T-helper 2 cell (primary cell): ENCODE measurements around the gene TPTE.
"Not testable (repeated sequence)": the region's sequence is repeated elsewhere in the genome, so short reads cannot be mapped to it uniquely, and the experiment has no call there.

ENCODE experiments used
- DNase-seq, 5 experiments: peaks; one replicate each; pipeline versions ENCODE4 v3.0.0 to v3.0.0-alpha.2; 2012 to 2022

TPTE gene

DNA sequence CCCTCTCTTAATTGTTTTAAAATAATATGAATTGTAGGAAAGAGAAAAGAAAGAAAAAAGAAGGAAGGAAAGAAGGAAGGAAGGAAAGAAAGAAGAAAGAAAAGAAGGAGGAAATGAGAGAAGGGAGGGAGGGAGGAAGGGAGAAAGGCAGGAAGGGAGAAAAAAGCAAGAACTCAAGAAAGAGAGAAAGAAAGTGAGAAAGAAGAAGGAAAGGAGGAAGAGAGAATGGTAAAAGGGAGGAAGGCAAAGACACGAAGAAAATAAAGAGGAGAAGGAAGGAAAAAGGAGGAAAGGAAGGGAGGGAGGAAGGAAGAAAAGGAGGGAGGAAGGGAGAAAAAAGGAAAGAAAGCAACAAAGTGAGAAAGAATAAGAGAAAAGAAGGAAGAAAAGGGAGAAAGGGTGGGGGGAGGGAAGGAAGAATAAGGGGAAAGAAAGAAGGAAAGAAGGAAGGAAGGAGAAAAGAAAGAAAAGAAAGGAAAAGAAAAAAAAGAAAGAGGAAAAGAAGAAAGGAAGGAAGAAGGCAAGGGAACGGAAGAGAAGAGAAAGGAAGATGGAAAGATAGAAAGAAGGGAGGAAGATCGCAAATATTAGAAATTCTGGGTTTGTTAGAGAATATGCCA, 95.9 kb downstream of the TPTE start:
- not testable (repeated sequence) for DNase-seq

DNA sequence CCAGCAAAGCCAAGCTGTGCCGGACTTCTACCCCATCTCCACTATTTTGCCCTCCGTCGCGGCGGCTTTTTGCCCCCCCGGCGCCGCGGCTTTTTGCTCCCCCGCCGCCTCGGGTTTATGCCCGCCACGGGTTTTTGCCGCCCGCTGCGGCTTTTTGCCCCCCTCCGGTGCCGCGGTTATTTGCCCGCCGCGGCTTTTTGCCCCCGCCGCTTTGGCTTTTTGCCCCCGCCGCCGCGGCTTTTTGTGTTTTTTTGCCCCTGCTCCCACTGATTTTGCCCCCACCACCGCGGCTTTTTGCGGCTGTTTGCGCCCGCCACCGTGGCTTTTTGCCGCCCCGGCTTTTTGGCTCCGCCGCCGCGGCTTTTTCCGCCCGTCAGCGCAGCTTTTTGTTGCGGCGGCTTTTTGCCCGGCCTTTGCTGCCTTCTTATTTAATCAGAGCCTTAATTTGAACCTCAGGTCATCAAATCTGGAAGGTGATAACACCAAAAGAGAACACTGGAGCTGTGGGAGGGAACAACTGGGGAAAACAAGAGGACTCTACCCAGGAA, 106.0 kb downstream of the TPTE start:
- DNase-seq = no peak

DNA sequence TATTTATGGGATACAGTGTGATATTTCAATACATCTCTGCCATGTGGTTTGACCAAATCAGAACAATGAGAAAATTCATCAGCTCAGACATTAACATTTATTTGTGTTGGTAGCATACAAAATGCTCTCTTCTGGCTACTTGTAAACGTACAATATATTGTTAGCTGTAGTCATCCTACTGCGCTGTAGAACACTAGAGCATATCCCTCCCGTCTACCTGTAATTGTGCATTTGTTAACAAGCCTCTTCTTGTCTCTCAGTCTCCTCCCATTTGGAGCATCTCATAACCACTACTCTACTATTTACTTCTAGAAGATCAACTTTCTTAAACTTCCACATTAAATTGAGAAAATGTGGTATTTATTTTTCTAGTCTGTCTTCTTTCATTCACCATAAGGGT, 107.9 kb downstream of the TPTE start:
- DNase-seq = not testable (repeated sequence)

DNA sequence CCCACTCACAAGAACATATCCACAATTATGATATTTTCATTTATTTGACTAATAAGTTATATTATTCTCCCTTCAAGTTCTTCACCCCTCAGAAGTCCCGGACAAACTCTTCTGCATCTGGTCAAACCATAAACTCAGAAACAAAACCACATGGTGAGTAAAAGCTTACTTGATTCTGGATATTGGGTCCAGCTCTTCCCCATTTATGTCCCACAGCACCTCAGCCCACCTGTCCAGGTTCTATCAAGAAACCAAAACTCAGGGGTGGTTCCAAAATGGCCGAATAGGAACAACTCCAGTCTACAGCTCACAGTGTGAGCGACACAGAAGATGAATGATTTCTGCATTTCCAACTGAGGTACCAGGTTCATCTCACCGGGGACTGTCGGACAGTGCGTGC, 109.4 kb downstream of the TPTE start:
- not testable (repeated sequence) for DNase-seq

DNA sequence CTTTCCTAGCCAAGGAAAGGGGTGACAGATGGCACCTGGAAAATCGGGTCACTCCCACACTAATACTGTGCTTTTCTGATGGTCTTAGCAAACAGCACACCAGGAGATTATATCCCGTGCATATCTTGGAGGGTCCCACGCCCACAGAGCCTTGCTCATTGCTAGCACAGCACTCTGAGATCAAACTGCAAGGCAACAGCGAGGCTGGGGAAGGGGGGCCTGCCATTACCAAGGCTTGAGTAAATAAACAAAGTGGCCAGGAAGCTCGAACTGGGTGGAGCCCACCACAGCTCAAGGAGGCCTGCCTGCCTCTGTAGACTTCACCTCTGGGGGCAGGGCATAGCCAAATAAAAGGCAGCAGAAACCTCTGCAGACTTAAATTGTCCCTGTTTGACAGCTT, 109.9 kb downstream of the TPTE start:
- DNase-seq = not testable (repeated sequence)

DNA sequence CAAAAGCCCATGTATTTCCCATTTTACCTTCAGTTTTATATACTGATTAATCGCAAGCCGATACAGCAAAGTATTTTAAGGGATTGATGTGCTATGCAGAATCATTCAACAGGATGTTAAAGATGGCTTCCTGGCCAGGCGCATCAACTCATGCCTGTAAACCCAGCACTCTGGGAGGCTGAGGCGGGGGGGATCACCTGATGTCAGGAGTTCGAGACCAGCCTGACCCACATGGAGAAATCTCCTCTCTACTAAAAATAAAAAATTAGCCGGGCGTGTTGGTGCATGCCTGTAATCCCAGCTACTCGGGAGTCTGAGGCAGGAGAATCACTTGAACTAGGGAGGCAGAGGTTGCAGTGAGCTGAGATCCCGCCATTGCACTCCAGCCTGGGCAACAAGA, 116.8 kb downstream of the TPTE start:
- DNase-seq = not testable (repeated sequence)

DNA sequence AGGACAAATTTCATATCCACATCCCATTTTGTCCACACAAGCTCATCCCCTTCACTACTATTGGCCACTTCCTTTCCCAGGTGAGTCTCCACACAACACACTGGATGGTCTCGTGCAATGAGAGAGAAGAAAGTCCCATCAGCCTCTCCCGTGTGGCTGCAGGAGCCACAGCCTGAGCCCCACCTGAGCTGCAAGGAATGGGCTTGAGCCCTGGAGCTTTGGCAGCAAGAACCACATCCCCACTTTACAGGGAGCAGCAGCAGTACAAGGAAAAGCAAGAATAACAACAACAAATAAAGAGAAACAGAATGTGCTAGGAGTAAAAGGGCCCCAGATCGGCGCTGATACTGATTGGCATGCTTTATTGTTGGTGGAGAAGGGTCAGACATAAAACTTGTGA, 117.7 kb downstream of the TPTE start:
- DNase-seq = no peak

DNA sequence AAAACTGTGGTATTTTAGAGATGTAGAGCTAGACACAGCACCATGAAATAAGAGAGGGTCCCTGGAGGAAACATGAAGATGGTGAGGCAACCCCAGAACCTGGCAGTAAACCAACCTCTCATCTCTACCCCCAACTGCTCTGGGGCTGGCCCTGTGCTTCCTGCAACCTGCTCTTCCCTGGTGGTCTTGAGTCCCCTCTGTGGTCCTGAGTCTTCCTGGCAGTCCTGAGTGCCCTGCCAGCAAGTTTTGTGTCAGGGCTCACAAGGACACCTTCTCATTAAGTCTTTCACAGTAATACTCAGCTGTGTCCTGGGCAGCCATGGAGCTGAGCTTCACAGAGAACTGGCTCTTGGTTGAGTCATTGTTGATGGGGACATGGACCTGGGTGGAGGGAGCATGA, 118.4 kb downstream of the TPTE start:
- not testable (repeated sequence) for DNase-seq

DNA sequence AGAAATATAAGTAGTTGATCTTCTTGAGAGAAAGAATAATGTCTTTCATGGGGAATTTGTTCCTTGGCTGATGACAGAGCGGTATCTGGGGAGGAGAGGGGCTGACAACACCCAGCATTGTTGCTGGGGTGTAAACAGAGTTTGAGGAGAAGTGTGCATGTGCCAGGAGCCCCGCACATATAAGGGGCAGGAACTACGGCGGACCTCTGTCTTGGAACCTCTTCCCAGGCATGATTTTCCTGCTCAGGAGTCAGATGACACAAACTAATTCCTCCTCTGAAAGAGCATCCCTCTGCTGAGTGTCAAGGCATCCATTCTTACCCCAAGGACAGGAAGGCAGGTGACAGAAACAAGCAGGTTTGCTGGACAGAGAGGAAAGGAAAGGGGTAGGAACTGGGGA, 119.1 kb downstream of the TPTE start:
- DNase-seq = no peak

DNA sequence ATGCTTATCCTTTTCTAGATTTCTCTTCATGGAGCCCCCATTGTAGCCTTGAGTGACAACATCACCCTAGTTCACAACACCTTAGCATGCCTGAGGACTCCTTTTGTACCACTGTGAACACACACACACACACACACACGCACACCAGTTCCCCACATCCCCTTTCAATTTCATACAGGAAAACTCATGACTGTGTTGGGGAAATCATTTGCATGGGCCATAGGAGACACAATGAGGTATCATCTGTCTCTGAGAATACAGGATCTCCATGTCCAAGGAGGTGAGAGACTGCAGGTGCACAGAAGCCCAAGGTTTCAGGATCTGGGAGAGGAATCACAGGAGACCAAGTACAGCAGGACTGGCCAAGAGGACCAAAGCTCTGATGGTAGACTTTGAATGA, 119.7 kb downstream of the TPTE start:
- DNase-seq = no peak

DNA sequence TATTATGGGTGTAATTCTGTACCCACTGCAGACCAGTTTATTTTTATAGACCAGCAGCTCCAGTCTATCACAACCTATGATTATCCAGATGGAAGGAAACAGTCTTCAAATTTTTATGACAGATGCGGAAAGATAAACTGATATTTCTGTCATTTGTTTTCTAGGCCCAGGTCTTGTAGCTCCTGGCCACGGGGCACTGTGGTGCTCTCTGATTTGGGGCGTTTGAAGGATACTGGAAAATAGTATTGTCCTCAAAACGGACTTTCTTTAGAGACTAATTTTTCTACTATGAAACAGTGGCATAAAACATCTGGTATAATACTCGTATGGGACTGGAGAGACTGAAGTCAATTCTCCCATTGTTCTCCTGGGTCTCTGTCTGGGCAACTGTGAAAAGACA, 124.3 kb downstream of the TPTE start:
- not testable (repeated sequence) for DNase-seq

DNA sequence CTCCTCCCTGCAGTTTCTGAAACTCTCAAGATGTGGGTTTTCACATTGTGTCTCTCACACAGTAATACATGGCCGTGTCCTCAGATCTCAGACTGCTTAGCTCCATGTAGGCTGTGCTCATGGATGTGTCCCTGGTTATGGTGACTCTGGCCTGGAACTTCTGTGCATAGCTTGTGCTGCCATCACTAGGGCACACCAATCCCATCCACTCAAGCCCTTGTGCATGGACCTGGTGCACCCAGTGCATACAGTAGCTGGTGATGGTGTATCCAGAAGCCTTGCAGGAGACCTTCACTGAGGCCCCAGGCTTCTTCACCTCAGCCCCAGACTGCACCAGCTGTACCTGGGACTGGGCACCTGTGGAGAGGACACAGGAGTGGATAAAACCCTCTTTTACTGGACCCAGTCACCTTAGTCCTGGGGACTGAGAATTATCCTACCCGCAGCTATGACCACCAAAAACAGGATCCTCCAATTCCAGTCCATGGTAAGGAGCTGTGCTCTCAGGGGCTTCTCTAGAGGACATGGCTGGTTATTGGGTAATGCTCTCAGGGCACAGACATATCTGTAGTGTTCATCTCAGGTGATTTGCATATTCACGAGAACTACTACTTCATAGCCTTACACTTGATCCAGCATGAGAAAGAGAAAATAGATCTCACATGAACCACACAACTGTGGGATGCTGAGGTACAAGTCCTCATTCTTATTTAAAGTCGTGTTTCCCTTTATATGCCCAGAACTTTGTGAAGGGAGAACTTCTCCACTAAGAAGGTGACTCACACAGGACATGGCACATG, 128.2 kb downstream of the TPTE start:
- DNase-seq = not testable (repeated sequence)

DNA sequence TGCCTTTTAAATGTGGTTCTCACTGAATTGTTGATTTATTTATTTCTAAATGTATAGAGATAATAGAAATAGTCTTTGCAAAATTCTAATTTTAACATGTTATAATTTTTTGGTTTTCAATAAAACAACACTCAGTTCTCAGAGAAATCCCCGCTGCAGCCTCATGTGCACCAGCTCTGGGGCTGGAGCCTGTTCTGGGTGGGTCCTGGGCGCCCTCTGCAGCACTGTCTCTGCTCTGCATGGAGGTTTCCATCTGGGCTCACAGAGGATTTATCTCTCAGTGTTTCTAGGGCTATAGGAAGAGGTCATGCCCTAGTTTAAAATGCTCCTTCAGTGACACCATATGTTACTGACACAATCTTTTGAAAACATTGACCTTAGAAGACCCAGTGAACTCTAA, 128.9 kb downstream of the TPTE start:
- DNase-seq = not testable (repeated sequence)
